Lower lobe of right lung (tissue), 2 donors: ENCODE results near the gene LRCH3. TPM values are rescaled to one million over a fixed set of nuclear protein-coding genes. Genes with fewer than 3 reads are reported as not detected.

ENCODE experiments used
- ATAC-seq, 2 donors: fragments of 200-7000 bp; cut with Tn5 transposase; one replicate each; pipeline ENCODE4 v1.9.1; 2020 to 2022; ENCODE audit warnings: mild to moderate bottlenecking in 2 of 2, moderate library complexity in 2 of 2
- DNase-seq: peaks from one replicate; pipeline ENCODE4 v3.0.0-alpha.2; 2020
- H3K27ac ChIP-seq: fragments of 200-600 bp; one replicate; pipeline ENCODE4 v1.8.0; 2022
- H3K27me3 ChIP-seq: fragments of 200-600 bp; one replicate; pipeline ENCODE4 v1.8.0; 2022; ENCODE audit warnings: low read depth
- H3K36me3 ChIP-seq: fragments of 200-600 bp; one replicate; pipeline ENCODE4 v1.8.0; 2022; ENCODE audit warnings: mild to moderate bottlenecking
- H3K4me1 ChIP-seq: fragments of 200-600 bp; one replicate; pipeline ENCODE4 v1.8.0; 2022
- H3K4me3 ChIP-seq: fragments of 200-600 bp; one replicate; pipeline ENCODE4 v1.8.0; 2022; ENCODE audit warnings: mild to moderate bottlenecking
- H3K9me3 ChIP-seq: fragments of 200-600 bp; one replicate; pipeline ENCODE4 v1.8.0; 2022
- CTCF ChIP-seq: fragments of 200-600 bp; IDR thresholded peaks from one replicate; pipeline ENCODE4 v1.8.0; 2022; ENCODE audit warnings: antibody characterized with exemption, mild to moderate bottlenecking
- intact Hi-C: fragments of 100-400 bp; cut with DNase I; formaldehyde crosslinking; loops from one replicate; pipeline ENCODE4 v1.11.0; 2022
- total RNA-seq: library from RNA; stranded (reverse); fragmentation: NEBNext Ultra II Directional; extraction: Animal tissue kit (Norgen Biotek cat#: 25700); gene quantifications from one replicate; pipeline ENCODE4 v1.2.1, GENCODE V29; 2021
- donor health status: DM: no; HTN: yes; CAD: no; lungs with severe emphysema.

LRCH3 gene
- total RNA-seq, 1 donor from 2014 or later = 35.7 TPM

DNA sequence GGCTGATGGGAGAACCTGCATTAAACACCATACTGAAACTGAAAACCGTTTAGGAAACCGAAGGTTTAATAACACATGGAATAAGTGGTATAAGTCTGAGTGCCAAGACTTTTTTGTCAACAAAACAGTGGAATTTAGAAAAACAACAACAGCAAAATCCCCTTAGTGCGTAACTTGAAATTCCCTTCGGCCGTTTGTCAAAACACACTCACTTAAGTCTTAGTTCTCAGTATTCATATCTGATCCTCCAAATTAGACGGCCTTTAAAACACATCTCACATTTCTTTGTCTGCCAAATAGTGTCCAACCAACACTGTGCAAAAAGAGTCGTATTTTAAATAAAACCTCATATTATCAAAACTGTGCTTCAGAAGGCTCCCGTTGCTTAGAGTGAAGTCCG lies 64.5 kb downstream of the LRCH3 start:
- no peak overlapping the region for H3K4me3 ChIP-seq
- H3K36me3 ChIP-seq = peaks cover 79% of the 10 kb centered on the region
- no peak overlapping the region for H3K27ac ChIP-seq
- H3K27me3 ChIP-seq = no peaks in the 10 kb centered on the region
- no peak for TF ChIP-seq CTCF
- H3K4me1 ChIP-seq = no peaks in the 10 kb centered on the region
- DNase-seq (no peak), ATAC-seq (no peak)
- intact Hi-C loops = no loop called here
- H3K9me3 ChIP-seq = no peaks in the 10 kb centered on the region

DNA sequence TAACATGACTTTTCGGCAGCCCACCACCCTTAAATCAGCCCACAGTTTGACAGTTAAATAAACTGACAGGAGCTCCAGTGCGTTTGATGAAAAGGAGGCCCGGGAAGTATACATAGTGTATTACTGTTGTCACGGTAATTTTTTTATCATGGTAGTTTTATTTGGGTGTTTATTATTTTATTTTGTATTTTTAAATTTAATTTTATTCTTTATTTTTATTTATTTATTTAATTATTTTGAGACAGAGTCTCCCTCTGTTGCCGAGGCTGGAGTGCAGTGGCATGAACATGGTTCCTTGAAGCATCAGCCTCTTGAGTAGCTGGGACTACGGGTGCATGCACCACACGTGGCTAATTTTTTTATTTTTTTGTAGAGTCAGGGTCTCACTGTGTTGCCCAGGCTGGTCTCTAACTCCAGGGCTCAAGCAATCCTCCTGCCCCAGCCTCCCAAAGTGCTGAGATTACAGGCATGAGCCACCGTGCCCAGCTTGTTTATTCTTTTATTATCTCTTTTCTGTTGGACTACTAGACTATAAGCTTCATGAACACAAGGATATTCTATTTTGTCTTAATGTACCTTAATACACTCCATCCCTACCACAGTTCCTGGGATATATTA lies 65.3 kb downstream of the LRCH3 start:
- Histone ChIP-seq H3K4me3 (no peak overlapping the region), H3K27ac (no peak overlapping the region), H3K4me1 (no peaks in the 10 kb centered on the region), H3K9me3 (no peaks in the 10 kb centered on the region), H3K36me3 (peaks cover 73% of the 10 kb centered on the region), H3K27me3 (no peaks in the 10 kb centered on the region)
- DNase-seq = no peak
- ATAC-seq = no peak
- intact Hi-C loops = no loop called here
- TF ChIP-seq CTCF = no peak

GRCh38 chr3:197858133-197858532 lies 67.1 kb downstream of the LRCH3 start:
- Histone ChIP-seq H3K9me3 (no peaks in the 10 kb centered on the region), H3K27ac (no peak overlapping the region), H3K4me3 (no peak overlapping the region), H3K36me3 (peaks cover 59% of the 10 kb centered on the region), H3K27me3 (no peaks in the 10 kb centered on the region), H3K4me1 (no peaks in the 10 kb centered on the region)
- DNase-seq (no peak), ATAC-seq (no peak)
- no peak for TF ChIP-seq CTCF
- intact Hi-C loops = no loop called here

- ATAC-seq (no peak), DNase-seq (no peak)
- Histone ChIP-seq H3K27ac (no peak overlapping the region), H3K9me3 (no peaks in the 10 kb centered on the region), H3K4me1 (no peaks in the 10 kb centered on the region), H3K27me3 (no peaks in the 10 kb centered on the region), H3K4me3 (no peak overlapping the region), H3K36me3 (peaks cover 58% of the 10 kb centered on the region)
- TF ChIP-seq CTCF = no peak
- intact Hi-C loops = no loop called here
Observed at GRCh38 chr3:197858598-197858997, 67.5 kb downstream of the LRCH3 start.

- H3K27me3 ChIP-seq = no peaks in the 10 kb centered on the region
- intact Hi-C loops = no loop called here
- no peak overlapping the region for H3K4me3 ChIP-seq
- no peak for TF ChIP-seq CTCF
- ATAC-seq (no peak), DNase-seq (no peak)
- no peaks in the 10 kb centered on the region for H3K9me3 ChIP-seq
- no peak overlapping the region for H3K27ac ChIP-seq
- no peaks in the 10 kb centered on the region for H3K4me1 ChIP-seq
- H3K36me3 ChIP-seq = peaks cover 60% of the 10 kb centered on the region
Observed at GRCh38 chr3:197866035-197866434, 75.0 kb downstream of the LRCH3 start.
